Muscle layer of duodenum (tissue), 2 donors: Measurements from ENCODE around the gene POU2F1.

ENCODE experiments used
- H3K27ac ChIP-seq: one replicate; pipeline ENCODE4 v1.7.0; 2013; ENCODE audit warnings: mild to moderate bottlenecking, low read length
- H3K27me3 ChIP-seq: one replicate; pipeline ENCODE4 v1.7.0; 2013; ENCODE audit warnings: low read depth, mild to moderate bottlenecking, control low read depth, low read length
- H3K36me3 ChIP-seq, 2 donors: one replicate each; pipeline ENCODE4 v1.7.0; 2013; ENCODE audit warnings: low read length in 2 of 2, control low read depth in 1 of 2, mild to moderate bottlenecking in 1 of 2; ENCODE audit not compliant: insufficient read depth in 2 of 2, control insufficient read depth in 1 of 2
- H3K4me1 ChIP-seq, 2 donors: one replicate each; pipeline ENCODE4 v1.7.0; 2013; ENCODE audit warnings: low read length in 2 of 2, mild to moderate bottlenecking in 2 of 2, control low read depth in 1 of 2, moderate library complexity in 1 of 2; ENCODE audit not compliant: insufficient read depth in 2 of 2, control insufficient read depth in 1 of 2
- H3K4me3 ChIP-seq, 2 donors: one replicate each; pipeline ENCODE4 v1.7.0; 2013; ENCODE audit warnings: low read length in 2 of 2, low read depth in 1 of 2, mild to moderate bottlenecking in 1 of 2
- H3K9me3 ChIP-seq, 2 donors: one replicate each; pipeline ENCODE4 v1.7.0; 2013; ENCODE audit warnings: low read length in 2 of 2, control low read depth in 1 of 2, mild to moderate bottlenecking in 1 of 2; ENCODE audit not compliant: control insufficient read depth in 1 of 2
- donor health status: healthy.

Gene POU2F1

GRCh38 chr1:167206166-167206835, 14.4 kb upstream of the POU2F1 start:
- Histone ChIP-seq H3K36me3 (no peaks in the 10 kb centered on the region), H3K4me1 (no peaks in the 10 kb centered on the region), H3K27me3 (no peaks in the 10 kb centered on the region), H3K4me3 (no peak overlapping the region), H3K27ac (no peak overlapping the region), H3K9me3 (peaks cover 0 to 2% of the 10 kb centered on the region in 2 donors)

- Histone ChIP-seq H3K4me1 (no peaks in the 10 kb centered on the region), H3K4me3 (no peak overlapping the region), H3K27me3 (no peaks in the 10 kb centered on the region), H3K9me3 (peaks cover 0 to 2% of the 10 kb centered on the region in 2 donors), H3K27ac (no peak overlapping the region), H3K36me3 (no peaks in the 10 kb centered on the region)
These were observed 12.6 kb upstream of the POU2F1 start for GRCh38 chr1:167207940-167208623.

GRCh38 chr1:167208624-167208976, 12.1 kb upstream of the POU2F1 start:
- H3K27ac ChIP-seq = no peak overlapping the region
- H3K27me3 ChIP-seq = no peaks in the 10 kb centered on the region
- peaks cover 0 to 2% of the 10 kb centered on the region in 2 donors for H3K9me3 ChIP-seq
- no peaks in the 10 kb centered on the region for H3K4me1 ChIP-seq
- no peaks in the 10 kb centered on the region for H3K36me3 ChIP-seq
- no peak overlapping the region for H3K4me3 ChIP-seq

GRCh38 chr1:167209044-167209443, 11.6 kb upstream of the POU2F1 start:
- Histone ChIP-seq H3K4me1 (no peaks in the 10 kb centered on the region), H3K9me3 (peaks cover 0 to 2% of the 10 kb centered on the region in 2 donors), H3K4me3 (no peak overlapping the region), H3K27ac (no peak overlapping the region), H3K36me3 (no peaks in the 10 kb centered on the region), H3K27me3 (no peaks in the 10 kb centered on the region)

- Histone ChIP-seq H3K4me1 (no peaks in the 10 kb centered on the region), H3K27ac (no peak overlapping the region), H3K36me3 (no peaks in the 10 kb centered on the region), H3K9me3 (no peaks in the 10 kb centered on the region), H3K27me3 (no peaks in the 10 kb centered on the region), H3K4me3 (no peak overlapping the region)
These were observed 9.6 kb upstream of the POU2F1 start for GRCh38 chr1:167210966-167211674.

GRCh38 chr1:167212025-167212424, 8.7 kb upstream of the POU2F1 start:
- no peak overlapping the region for H3K4me3 ChIP-seq
- H3K36me3 ChIP-seq = no peaks in the 10 kb centered on the region
- no peaks in the 10 kb centered on the region for H3K9me3 ChIP-seq
- H3K27me3 ChIP-seq = no peaks in the 10 kb centered on the region
- H3K27ac ChIP-seq = no peak overlapping the region
- H3K4me1 ChIP-seq = no peaks in the 10 kb centered on the region

- no peak overlapping the region for H3K27ac ChIP-seq
- H3K36me3 ChIP-seq = no peaks in the 10 kb centered on the region
- H3K27me3 ChIP-seq = no peaks in the 10 kb centered on the region
- H3K4me3 ChIP-seq = no peak overlapping the region
- H3K4me1 ChIP-seq = peaks cover 5 to 7% of the 10 kb centered on the region in 2 donors
- no peaks in the 10 kb centered on the region for H3K9me3 ChIP-seq
These were observed 3.9 kb upstream of the POU2F1 start for GRCh38 chr1:167216809-167217208.

- H3K4me3 ChIP-seq = peak overlapping the region; percentile 95 to 100
- no peaks in the 10 kb centered on the region for H3K27me3 ChIP-seq
- H3K27ac ChIP-seq = peak overlapping the region; percentile 87
- no peaks in the 10 kb centered on the region for H3K36me3 ChIP-seq
- H3K4me1 ChIP-seq = peaks cover 7 to 16% of the 10 kb centered on the region in 2 donors
- no peaks in the 10 kb centered on the region for H3K9me3 ChIP-seq
These were observed 1.5 kb upstream of the POU2F1 start for GRCh38 chr1:167219194-167219593.

- no peaks in the 10 kb centered on the region for H3K9me3 ChIP-seq
- no peaks in the 10 kb centered on the region for H3K27me3 ChIP-seq
- H3K27ac ChIP-seq = peak overlapping the region; percentile 87
- H3K4me3 ChIP-seq = peak overlapping the region; percentile 95 to 100
- H3K4me1 ChIP-seq = peaks cover 7 to 19% of the 10 kb centered on the region in 2 donors
- no peaks in the 10 kb centered on the region for H3K36me3 ChIP-seq
These were observed 795 bp upstream of the POU2F1 start for GRCh38 chr1:167219646-167220536.

- Histone ChIP-seq H3K36me3 (no peaks in the 10 kb centered on the region), H3K27ac (peak overlapping the region; percentile 94), H3K9me3 (no peaks in the 10 kb centered on the region), H3K4me3 (peak overlapping the region; percentile 70 to 100), H3K4me1 (peaks cover 7 to 23% of the 10 kb centered on the region in 2 donors), H3K27me3 (no peaks in the 10 kb centered on the region)
These were observed 546 bp downstream of the POU2F1 start for GRCh38 chr1:167221126-167221737.
